Measurements from ENCODE around the gene LEFTY2.
"Not testable (repeated sequence)": the region's sequence is repeated elsewhere in the genome, so short reads cannot be mapped to it uniquely, and the experiment has no call there.

LEFTY2 gene

DNA sequence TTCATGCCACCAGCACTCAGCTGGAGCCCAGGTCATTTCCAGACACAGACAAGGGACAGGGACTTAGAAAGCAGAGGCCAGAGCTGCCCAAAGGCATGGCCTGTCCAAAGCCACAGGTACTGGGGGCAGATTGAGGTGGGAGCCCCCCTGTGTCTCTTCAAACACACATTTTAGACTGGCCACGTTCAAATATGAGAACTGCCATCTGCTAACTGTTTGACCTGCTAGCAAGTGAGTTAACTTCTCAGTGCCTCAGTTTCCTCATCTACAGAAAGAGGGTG, 862 bp upstream of the LEFTY2 start:
- Histone ChIP-seq H3K9me3 (ENCODE audit: control insufficient read depth in 1 of 2, low read length in 2 of 2) (no peaks in the 10 kb centered on the region), H3K27ac (ENCODE audit: low read depth, low read length) (no peak overlapping the region), H3K36me3 (ENCODE audit: control insufficient read depth in 1 of 2, insufficient read depth in 2 of 2, low read length in 2 of 2) (no peaks in the 10 kb centered on the region), H3K4me1 (ENCODE audit: control insufficient read depth in 1 of 2, insufficient read depth in 2 of 2, low read length in 2 of 2) (peaks cover 0 to 10% of the 10 kb centered on the region in 2 donors), H3K27me3 (ENCODE audit: control insufficient read depth in 1 of 2, insufficient read depth in 2 of 2, low read length in 2 of 2) (peaks cover 0 to 3% of the 10 kb centered on the region in 2 donors), H3K9ac (ENCODE audit: low read depth in 1 of 2, low read length in 2 of 2) (no peak overlapping the region), H3K4me3 (ENCODE audit: low read depth in 1 of 2, low read length in 2 of 2) (no peak overlapping the region)

DNA sequence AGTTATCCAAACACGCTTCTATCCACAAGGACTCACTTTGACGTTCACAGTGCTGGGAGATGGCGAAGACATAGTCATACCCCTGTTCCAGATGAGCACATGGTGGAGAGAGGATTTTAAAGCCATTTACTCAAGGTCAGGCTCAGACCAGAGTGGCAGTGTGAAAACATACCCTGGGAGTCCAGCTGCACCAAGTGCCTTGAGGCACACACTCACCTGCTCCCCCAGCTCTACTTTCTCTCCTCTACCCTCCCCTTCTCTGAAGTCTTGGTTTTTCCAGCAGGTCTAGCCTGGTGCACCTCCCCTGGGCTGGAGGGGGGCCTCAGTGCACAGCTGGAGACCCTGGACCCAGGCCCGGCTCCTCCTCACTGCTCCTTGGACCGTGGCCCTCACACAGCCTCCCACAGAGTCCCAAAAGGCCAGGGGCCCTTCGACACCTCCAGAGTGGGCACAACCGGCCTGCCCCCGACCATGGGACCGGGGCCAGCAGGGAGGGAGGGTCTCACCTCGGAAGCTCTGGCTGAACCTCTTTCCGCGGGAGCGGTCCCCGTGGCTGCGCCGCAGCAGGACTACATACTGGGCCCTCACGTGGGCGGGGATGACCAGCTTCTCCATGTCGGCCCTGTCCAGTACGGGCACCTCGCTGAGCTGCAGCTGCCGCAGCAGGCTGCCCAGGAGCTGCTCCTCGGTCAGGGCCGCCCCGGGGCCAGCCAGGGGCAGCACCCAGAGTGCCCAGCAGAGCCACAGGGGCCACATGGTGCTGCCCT, 452 bp downstream of the LEFTY2 start:
- H3K27me3 ChIP-seq (ENCODE audit: control insufficient read depth in 1 of 2, insufficient read depth in 2 of 2, low read length in 2 of 2) = no peaks in the 10 kb centered on the region
- H3K9me3 ChIP-seq (ENCODE audit: control insufficient read depth in 1 of 2, low read length in 2 of 2) = no peaks in the 10 kb centered on the region
- H3K9ac ChIP-seq (ENCODE audit: low read depth in 1 of 2, low read length in 2 of 2) = no peak overlapping the region
- no peak overlapping the region for H3K4me3 ChIP-seq (ENCODE audit: low read depth in 1 of 2, low read length in 2 of 2)
- no peak overlapping the region for H3K27ac ChIP-seq (ENCODE audit: low read depth, low read length)
- H3K4me1 ChIP-seq (ENCODE audit: control insufficient read depth in 1 of 2, insufficient read depth in 2 of 2, low read length in 2 of 2) = peaks cover 0 to 10% of the 10 kb centered on the region in 2 donors
- no peaks in the 10 kb centered on the region for H3K36me3 ChIP-seq (ENCODE audit: control insufficient read depth in 1 of 2, insufficient read depth in 2 of 2, low read length in 2 of 2)

DNA sequence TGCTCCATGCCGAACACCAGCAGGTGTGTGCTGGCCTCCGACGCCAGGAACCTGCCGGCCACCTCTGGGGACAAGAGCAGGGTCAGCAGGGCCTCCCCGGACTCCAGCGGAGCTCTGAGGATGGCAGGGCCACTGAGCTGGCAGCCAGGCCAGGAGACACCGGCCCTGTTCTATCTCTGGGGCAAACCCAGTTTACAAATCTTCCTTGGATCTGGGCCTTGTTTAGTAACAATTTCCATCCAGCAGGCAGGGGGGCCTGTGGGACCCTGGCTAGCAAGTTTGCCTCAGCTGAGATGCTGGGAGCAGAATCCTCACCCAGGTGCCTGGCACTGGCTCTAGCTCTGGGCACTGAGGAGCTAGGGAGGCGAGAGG, 1.1 kb downstream of the LEFTY2 start:
- not testable (repeated sequence) for H3K27me3 ChIP-seq (ENCODE audit: control insufficient read depth in 1 of 2, insufficient read depth in 2 of 2, low read length in 2 of 2); H3K36me3 ChIP-seq (ENCODE audit: control insufficient read depth in 1 of 2, insufficient read depth in 2 of 2, low read length in 2 of 2); H3K4me3 ChIP-seq (ENCODE audit: low read depth in 1 of 2, low read length in 2 of 2); H3K27ac ChIP-seq (ENCODE audit: low read depth, low read length); H3K9ac ChIP-seq (ENCODE audit: low read depth in 1 of 2, low read length in 2 of 2); H3K9me3 ChIP-seq (ENCODE audit: control insufficient read depth in 1 of 2, low read length in 2 of 2)
- H3K4me1 ChIP-seq (ENCODE audit: control insufficient read depth in 1 of 2, insufficient read depth in 2 of 2, low read length in 2 of 2) = peaks cover 0 to 10% of the 10 kb centered on the region in 2 donors

DNA sequence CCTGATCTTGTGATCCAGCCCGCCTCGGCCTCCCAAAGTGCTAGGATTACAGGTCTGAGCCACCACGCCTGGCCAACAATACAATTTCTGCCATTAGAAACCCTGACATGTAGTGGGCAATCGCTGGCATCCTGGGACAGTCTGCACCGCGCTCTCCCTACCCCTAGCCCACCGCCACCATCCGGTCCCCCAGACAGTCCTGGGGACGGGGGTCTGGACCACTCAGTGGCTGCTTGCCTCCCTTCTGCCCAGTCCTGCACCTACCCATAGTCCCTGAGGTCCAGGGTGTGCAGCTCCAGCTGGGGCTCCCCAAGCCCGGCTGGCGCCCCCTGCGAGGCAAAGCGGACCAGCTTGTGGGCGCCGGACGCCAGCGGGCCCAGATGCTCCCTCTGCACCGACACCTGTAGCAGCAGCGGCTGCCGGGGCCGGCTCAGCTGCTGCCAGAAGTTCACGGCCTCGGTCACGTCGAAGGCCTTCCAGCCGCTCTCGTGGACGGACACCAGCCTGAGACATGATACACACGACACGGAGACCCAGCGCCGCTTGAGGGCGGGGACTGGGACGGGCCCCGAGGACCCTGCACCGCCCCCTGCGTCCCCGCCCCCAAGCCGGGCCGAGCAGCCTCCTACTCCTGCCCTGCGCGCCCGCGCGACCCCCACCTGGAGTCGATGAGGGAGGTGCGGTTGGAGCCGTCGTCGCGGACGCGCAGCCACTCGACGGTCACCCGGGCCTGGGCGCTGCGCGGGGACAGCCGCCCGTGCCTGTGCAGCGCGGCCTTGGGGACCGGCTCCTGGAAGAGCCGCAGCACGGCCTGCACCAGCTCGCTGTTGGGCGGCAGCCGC, 1.7 kb downstream of the LEFTY2 start:
- not testable (repeated sequence) for H3K36me3 ChIP-seq (ENCODE audit: control insufficient read depth in 1 of 2, insufficient read depth in 2 of 2, low read length in 2 of 2); H3K9me3 ChIP-seq (ENCODE audit: control insufficient read depth in 1 of 2, low read length in 2 of 2); H3K27ac ChIP-seq (ENCODE audit: low read depth, low read length); H3K27me3 ChIP-seq (ENCODE audit: control insufficient read depth in 1 of 2, insufficient read depth in 2 of 2, low read length in 2 of 2); H3K9ac ChIP-seq (ENCODE audit: low read depth in 1 of 2, low read length in 2 of 2); H3K4me3 ChIP-seq (ENCODE audit: low read depth in 1 of 2, low read length in 2 of 2); H3K4me1 ChIP-seq (ENCODE audit: control insufficient read depth in 1 of 2, insufficient read depth in 2 of 2, low read length in 2 of 2)

DNA sequence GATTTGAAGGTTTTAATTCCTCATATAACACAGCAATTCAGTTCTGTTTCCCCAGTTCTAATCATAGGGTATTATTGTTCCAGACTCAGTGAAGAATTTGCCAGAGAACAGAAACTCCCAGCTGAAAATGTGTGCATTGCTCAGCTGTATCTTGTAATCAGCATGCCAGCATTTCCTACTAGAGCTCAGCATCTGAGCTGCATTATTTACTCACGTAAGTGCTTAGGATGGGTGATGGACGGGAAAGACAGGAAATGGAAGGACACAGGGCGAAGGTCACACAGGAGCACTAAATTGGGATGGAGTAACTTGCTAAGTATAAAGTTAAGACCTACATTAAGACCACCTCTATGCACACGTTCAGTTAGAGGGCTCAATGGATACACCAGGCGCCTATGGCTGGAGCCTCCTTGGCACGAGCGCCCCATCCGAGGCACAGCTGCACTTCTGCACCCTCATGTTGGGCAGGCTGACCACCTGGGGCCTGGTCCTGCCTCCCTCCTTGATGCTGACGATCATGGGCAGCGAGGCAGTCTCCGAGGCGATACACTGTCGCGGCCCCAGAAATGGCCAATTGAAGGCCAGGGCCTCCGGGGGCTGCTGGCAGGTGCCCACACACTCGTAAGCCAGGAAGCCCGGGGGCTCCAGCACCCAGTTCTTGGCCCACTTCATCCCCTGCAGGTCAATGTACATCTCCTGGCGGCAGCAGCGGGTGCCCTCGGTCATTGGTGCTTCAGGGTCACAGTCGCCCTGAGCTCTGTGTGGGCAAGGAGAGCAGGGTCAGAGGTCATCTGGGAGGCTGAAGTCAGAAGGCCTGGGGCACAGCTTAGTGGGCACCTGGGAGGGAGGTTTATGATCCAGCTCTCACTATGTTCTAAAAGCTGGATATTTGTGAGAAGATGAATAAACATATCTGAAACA, 3.7 kb downstream of the LEFTY2 start:
- no peaks in the 10 kb centered on the region for H3K36me3 ChIP-seq (ENCODE audit: control insufficient read depth in 1 of 2, insufficient read depth in 2 of 2, low read length in 2 of 2)
- H3K9ac ChIP-seq (ENCODE audit: low read depth in 1 of 2, low read length in 2 of 2) = no peak overlapping the region
- H3K27ac ChIP-seq (ENCODE audit: low read depth, low read length) = no peak overlapping the region
- no peak overlapping the region for H3K4me3 ChIP-seq (ENCODE audit: low read depth in 1 of 2, low read length in 2 of 2)
- peaks cover 0 to 6% of the 10 kb centered on the region in 2 donors for H3K4me1 ChIP-seq (ENCODE audit: control insufficient read depth in 1 of 2, insufficient read depth in 2 of 2, low read length in 2 of 2)
- H3K27me3 ChIP-seq (ENCODE audit: control insufficient read depth in 1 of 2, insufficient read depth in 2 of 2, low read length in 2 of 2) = no peaks in the 10 kb centered on the region
- no peaks in the 10 kb centered on the region for H3K9me3 ChIP-seq (ENCODE audit: control insufficient read depth in 1 of 2, low read length in 2 of 2)

DNA sequence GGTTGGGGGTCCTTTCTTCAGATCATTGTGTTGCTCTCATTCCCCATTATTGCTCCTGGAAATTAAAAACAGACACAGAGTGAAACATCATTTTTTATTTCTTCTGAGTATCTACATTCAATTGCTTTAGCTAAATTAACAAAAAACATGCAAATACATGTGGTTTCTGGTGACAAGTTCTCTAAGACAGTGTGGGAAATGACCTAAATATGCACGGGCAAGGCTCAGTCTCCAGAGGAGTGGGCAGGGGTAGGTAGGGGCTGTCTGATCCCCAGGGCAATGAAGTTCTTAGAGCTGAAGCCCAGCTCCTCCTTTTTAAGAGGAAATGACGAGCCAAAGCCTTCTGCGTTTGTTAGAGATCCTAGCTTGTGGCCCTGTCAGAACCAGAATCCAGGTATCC, 4.5 kb downstream of the LEFTY2 start:
- H3K9me3 ChIP-seq (ENCODE audit: control insufficient read depth in 1 of 2, low read length in 2 of 2) = no peaks in the 10 kb centered on the region
- no peaks in the 10 kb centered on the region for H3K36me3 ChIP-seq (ENCODE audit: control insufficient read depth in 1 of 2, insufficient read depth in 2 of 2, low read length in 2 of 2)
- H3K27ac ChIP-seq (ENCODE audit: low read depth, low read length) = no peak overlapping the region

DNA sequence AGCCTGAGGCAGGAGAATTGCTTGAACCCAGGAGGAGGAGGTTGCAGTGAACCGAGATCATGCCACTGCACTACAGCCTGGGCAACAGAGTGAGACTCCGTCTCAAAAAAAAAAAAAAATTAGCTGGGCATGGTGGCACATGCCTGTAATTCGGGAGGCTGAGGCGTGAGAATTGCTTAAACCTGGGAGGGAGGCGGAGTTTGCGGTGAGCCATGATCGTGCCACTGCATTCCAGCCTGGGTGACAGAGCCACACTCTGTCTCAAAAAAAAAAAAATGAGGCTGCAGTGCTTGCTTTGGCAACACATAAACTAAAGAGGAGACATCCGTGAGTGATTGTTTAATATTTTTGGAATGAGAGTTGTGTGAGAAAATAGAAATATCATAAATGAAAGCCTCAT, 4.9 kb downstream of the LEFTY2 start:
- H3K4me1 ChIP-seq (ENCODE audit: control insufficient read depth in 1 of 2, insufficient read depth in 2 of 2, low read length in 2 of 2); H3K4me3 ChIP-seq (ENCODE audit: low read depth in 1 of 2, low read length in 2 of 2); H3K27ac ChIP-seq (ENCODE audit: low read depth, low read length): not testable (repeated sequence)

More for the DNA sequence above, 4.5 kb downstream of the LEFTY2 start:
- H3K9ac ChIP-seq (ENCODE audit: low read depth in 1 of 2, low read length in 2 of 2) = no peak overlapping the region
- H3K4me1 ChIP-seq (ENCODE audit: control insufficient read depth in 1 of 2, insufficient read depth in 2 of 2, low read length in 2 of 2) = peaks cover 0 to 4% of the 10 kb centered on the region in 2 donors
- H3K27me3 ChIP-seq (ENCODE audit: control insufficient read depth in 1 of 2, insufficient read depth in 2 of 2, low read length in 2 of 2) = no peaks in the 10 kb centered on the region
- no peak overlapping the region for H3K4me3 ChIP-seq (ENCODE audit: low read depth in 1 of 2, low read length in 2 of 2)

DNA sequence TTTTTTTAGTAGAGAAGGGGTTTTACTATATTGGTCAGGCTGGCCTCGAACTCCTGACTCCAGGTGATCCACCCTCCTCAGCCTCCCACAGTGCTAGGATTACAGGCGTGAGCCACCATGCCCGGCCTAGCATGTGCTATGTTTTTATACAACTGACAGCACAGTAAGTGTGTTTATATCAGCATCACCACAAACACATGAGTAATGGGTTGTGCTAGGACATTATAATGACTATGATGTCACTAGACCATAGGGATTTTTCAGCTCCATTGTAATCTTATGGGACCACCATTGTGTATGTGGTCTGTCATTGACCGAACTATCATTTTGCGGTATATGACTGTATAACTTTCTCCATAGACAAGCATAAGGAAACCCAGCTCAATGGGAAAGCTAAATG, 6.3 kb downstream of the LEFTY2 start:
- Histone ChIP-seq H3K27me3 (ENCODE audit: control insufficient read depth in 1 of 2, insufficient read depth in 2 of 2, low read length in 2 of 2) (no peaks in the 10 kb centered on the region), H3K36me3 (ENCODE audit: control insufficient read depth in 1 of 2, insufficient read depth in 2 of 2, low read length in 2 of 2) (no peaks in the 10 kb centered on the region), H3K9me3 (ENCODE audit: control insufficient read depth in 1 of 2, low read length in 2 of 2) (no peaks in the 10 kb centered on the region), H3K4me1 (ENCODE audit: control insufficient read depth in 1 of 2, insufficient read depth in 2 of 2, low read length in 2 of 2) (no peaks in the 10 kb centered on the region), H3K9ac (ENCODE audit: low read depth in 1 of 2, low read length in 2 of 2) (no peak overlapping the region), H3K27ac (ENCODE audit: low read depth, low read length) (no peak overlapping the region), H3K4me3 (ENCODE audit: low read depth in 1 of 2, low read length in 2 of 2) (no peak overlapping the region)

More for the DNA sequence above, 4.9 kb downstream of the LEFTY2 start:
- H3K9me3 ChIP-seq (ENCODE audit: control insufficient read depth in 1 of 2, low read length in 2 of 2); H3K36me3 ChIP-seq (ENCODE audit: control insufficient read depth in 1 of 2, insufficient read depth in 2 of 2, low read length in 2 of 2); H3K9ac ChIP-seq (ENCODE audit: low read depth in 1 of 2, low read length in 2 of 2); H3K27me3 ChIP-seq (ENCODE audit: control insufficient read depth in 1 of 2, insufficient read depth in 2 of 2, low read length in 2 of 2): not testable (repeated sequence)

DNA sequence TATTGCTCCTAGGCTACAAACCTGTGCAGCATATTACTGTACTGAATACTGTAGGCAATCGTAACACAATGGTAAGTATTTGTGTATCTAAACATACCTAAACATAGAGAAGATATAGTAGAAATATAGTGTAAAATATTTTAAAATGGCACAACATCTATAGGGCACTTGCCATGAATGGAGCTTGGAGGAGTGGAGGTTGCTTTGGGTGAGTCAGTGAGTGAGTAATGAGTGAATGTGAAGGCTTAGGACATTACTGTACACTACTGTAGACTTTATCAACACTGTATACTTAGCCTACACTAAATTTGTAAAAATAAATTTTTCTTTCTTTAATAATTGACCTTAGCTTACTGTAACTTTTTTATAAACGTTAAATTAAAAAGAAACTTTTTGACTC, 7.9 kb downstream of the LEFTY2 start:
- Histone ChIP-seq H3K36me3 (ENCODE audit: control insufficient read depth in 1 of 2, insufficient read depth in 2 of 2, low read length in 2 of 2) (no peaks in the 10 kb centered on the region), H3K4me3 (ENCODE audit: low read depth in 1 of 2, low read length in 2 of 2) (no peak overlapping the region), H3K27ac (ENCODE audit: low read depth, low read length) (no peak overlapping the region), H3K27me3 (ENCODE audit: control insufficient read depth in 1 of 2, insufficient read depth in 2 of 2, low read length in 2 of 2) (no peaks in the 10 kb centered on the region), H3K4me1 (ENCODE audit: control insufficient read depth in 1 of 2, insufficient read depth in 2 of 2, low read length in 2 of 2) (no peaks in the 10 kb centered on the region), H3K9me3 (ENCODE audit: control insufficient read depth in 1 of 2, low read length in 2 of 2) (no peaks in the 10 kb centered on the region), H3K9ac (ENCODE audit: low read depth in 1 of 2, low read length in 2 of 2) (no peak overlapping the region)

Data from duodenal mucosa (tissue), 2 donors.